ENCODE results near the gene ZAR1.
A peak's percentile ranks its signal among the peaks of the same experiment; 100 is the strongest.

Gene ZAR1

DNA sequence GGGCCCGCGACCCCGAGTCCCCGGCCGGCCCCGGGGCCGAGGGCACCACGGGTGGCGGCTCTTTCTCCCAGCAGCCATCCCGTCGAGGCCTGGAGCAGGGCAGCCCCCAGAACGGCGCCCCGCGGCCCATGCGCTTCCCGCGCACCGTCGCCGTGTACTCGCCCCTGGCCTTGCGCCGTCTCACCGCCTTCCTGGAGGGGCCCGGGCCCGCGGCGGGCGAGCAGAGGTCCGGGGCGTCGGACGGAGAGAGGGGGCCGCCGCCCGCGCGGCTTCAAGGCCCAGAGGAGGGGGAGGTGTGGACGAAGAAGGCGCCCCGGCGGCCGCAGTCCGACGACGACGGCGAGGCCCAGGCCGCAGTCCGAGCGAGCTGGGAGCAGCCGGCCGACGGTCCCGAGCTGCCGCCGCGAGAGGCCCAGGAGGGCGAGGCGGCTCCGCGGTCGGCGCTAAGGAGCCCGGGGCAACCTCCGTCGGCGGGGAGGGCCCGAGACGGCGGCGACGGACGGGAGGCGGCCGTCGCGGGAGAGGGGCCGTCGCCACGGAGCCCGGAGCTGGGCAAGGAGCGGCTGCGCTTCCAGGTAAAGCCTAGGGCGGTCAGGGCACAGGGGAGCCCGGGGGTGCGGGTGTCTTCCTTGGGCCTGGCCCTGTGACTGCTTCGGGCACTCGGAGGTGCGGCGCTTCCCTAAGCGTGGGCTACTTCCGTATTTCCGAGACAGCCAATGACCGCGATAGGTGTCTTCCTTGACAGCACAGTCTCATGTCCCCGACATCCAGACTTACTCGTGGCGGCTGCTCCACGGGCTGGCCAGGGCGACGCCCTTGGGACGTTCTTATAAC lies 845 bp downstream of the ZAR1 start:
- DNase-seq (ENCODE audit: low spot score) = peak; percentile 61
- TF ChIP-seq, protein P1, sequence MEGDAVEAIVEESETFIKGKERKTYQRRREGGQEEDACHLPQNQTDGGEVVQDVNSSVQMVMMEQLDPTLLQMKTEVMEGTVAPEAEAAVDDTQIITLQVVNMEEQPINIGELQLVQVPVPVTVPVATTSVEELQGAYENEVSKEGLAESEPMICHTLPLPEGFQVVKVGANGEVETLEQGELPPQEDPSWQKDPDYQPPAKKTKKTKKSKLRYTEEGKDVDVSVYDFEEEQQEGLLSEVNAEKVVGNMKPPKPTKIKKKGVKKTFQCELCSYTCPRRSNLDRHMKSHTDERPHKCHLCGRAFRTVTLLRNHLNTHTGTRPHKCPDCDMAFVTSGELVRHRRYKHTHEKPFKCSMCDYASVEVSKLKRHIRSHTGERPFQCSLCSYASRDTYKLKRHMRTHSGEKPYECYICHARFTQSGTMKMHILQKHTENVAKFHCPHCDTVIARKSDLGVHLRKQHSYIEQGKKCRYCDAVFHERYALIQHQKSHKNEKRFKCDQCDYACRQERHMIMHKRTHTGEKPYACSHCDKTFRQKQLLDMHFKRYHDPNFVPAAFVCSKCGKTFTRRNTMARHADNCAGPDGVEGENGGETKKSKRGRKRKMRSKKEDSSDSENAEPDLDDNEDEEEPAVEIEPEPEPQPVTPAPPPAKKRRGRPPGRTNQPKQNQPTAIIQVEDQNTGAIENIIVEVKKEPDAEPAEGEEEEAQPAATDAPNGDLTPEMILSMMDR (IDR thresholded peaks at IDR 0.05; ENCODE audit: extremely low read depth, missing control alignments) = no peak

DNA sequence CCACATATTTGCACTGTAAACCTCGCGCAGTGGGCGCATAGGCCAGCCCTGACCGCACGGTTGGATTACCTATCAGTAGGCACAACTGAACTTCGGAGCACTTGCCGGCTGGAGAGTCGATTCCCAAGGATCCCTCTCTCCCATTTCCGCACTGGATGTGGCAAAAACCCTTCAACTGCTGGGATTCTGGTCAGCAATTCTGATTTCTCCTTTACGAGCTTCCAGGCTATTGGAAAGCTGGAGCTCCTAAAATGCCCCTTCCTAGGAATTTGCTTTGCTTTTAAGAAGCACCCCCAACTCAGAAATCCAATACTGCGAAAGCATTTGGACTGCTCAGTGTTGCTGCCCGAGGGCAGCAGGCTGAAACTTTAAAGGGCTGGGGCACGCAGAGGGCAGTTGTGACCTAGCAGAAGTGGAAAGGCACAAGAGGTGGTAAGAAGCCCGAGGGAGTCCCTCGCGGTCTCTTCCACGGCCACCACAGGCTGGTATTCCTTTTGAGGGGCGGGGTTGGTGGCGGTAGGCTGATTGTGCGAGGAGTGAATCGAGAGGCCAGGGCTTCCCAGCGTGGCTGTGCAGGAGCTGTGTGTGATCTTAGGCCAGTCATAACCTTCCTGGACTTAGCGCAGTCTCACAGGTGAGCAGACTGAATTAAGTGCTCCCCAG lies 1.6 kb downstream of the ZAR1 start:
- DNase-seq (ENCODE audit: low spot score) = no peak
- TF ChIP-seq, protein P1 (IDR thresholded peaks at IDR 0.05; ENCODE audit: extremely low read depth, missing control alignments) = no peak

DNA sequence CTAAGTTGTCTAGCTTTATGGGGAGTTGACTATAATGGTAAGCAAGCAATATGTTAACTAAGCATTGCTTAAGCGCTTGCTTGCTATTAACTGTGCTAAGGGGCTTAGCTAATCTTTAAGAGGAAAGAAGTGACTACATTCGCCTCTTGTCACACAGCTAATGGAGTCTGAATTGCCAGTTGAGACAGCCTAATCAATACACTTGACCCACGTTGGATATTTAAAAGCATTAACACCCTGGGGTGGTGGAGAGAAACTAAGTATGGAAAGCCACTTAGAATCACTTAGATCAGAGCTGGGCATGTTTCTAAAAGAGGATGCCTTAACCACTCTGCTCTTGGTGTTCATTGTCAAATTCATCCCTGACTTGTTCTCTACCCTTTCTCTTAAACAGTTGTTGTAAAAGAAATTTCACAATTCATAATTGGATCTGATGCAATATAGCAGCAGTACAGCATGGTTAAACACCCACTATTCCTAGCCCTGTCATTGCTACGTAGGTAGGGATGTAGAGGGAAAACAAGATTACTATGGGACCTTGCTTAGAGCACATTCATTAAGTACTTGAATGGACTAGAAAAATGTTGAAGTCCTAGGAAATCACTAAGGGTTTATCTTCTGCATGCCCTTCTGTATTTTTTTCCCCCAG lies 3.5 kb downstream of the ZAR1 start:
- TF ChIP-seq, protein P1 (IDR thresholded peaks at IDR 0.05; ENCODE audit: extremely low read depth, missing control alignments) = no peak
- DNase-seq (ENCODE audit: low spot score) = no peak

DNA sequence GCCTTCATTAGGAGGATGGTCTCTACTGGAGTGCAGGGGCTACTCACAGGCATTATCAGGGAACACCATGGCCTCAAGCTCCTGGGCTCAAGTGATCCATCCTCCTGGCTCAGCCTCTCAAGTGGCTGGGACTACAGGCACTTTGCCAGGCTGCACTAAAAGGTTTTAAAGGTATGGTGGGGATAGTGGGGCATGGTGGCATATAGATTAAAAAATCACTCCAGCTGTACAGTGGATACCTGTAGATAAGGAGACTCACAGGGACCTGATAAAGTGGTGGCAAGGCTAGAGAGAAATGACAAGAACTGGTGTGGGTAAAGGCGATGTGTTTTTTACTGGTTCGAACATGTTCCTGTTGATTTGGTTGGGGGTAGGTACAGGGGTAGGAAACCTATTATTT lies 5.9 kb downstream of the ZAR1 start:
- TF ChIP-seq, protein P1 (IDR thresholded peaks at IDR 0.05; ENCODE audit: extremely low read depth, missing control alignments) = no peak
- DNase-seq (ENCODE audit: low spot score) = no peak

DNA sequence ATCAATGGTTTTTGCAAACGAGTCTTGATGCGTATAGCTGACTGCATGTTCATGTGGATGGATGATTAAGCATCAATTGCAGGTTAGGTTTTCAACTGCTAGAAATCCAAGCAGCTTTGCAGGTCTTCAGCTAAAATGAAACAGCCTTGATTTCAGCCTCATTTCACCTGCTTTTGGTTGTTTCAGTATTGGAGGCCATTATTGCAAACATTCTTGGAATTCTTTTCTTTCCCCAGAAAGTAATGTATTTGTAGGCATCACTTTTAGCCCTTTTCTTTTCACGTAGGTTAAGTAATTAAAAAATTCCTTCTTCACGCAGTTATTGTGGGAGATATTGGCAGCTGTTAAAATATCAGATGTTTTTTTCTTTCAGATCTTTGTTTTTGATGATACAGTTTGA lies 8.8 kb downstream of the ZAR1 start:
- TF ChIP-seq, protein P1 (IDR thresholded peaks at IDR 0.05; ENCODE audit: extremely low read depth, missing control alignments) = no peak
- no peak for DNase-seq (ENCODE audit: low spot score)

DNA sequence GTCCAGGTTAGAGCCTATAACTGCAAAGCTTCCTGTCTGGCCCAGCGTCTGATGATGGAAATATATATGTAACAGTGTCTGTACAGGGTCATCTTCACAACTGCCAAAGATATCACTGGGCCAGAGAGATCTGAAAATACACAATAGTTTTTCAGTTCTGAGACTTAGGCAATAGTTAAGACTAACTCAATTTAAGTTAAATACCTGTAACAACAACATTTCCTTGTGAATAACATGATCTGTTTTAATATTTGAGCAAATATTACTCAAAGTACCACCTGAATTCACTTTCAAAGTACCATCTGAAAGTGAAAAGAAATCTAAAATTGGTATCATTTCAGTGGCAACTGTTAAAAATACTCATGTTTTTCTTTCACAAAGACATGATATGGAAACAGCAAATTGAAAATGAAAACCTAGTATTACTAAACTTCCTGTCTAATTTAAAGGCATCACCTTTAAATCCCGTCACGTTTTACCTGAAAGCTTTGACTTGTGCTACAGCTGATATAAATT lies 9.6 kb downstream of the ZAR1 start:
- no peak for DNase-seq (ENCODE audit: low spot score)
- TF ChIP-seq, protein P1 (IDR thresholded peaks at IDR 0.05; ENCODE audit: extremely low read depth, missing control alignments) = no peak

All from GM20000 (cell line).